ENCODE data around the gene ZNF750.

ZNF750 gene

DNA sequence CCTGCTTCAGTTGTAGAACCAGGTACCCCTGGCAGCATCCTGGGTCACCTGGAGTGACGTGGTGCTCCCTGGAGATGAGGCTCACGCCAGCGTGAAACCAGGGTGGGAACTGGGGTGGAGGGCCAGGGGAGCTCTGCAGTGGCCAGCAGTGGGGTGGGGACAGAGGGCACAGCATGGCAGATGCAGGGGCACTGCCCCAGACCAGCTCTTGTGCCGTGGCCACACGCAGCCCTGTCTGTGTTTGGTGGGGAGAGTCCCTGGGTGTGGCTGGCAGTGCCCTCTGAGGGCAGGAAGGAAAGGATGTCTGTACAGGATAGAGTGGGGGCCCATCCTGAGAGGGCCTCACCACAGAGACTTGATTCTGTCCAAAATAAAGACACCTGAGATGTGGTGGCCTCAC lies 24.5 kb downstream of the ZNF750 start:
- in situ Hi-C loops (cut with MboI; ENCODE audit: low sequenced_read_pairs): no loop called here

GRCh38 chr17:82814834-82815233 lies 25.0 kb downstream of the ZNF750 start:
- in situ Hi-C loops (cut with MboI; ENCODE audit: low sequenced_read_pairs): no loop called here

GRCh38 chr17:82813299-82814051 lies 26.3 kb downstream of the ZNF750 start:
- in situ Hi-C loops (cut with MboI; ENCODE audit: low sequenced_read_pairs): no loop called here

GRCh38 chr17:82812601-82813000 lies 27.2 kb downstream of the ZNF750 start:
- in situ Hi-C loops (cut with MboI; ENCODE audit: low sequenced_read_pairs): no loop called here

GRCh38 chr17:82812058-82812457 lies 27.8 kb downstream of the ZNF750 start:
- in situ Hi-C loops (cut with MboI; ENCODE audit: low sequenced_read_pairs): no loop called here

- in situ Hi-C loops (cut with MboI; ENCODE audit: low sequenced_read_pairs): no loop called here
These were observed 29.0 kb downstream of the ZNF750 start for GRCh38 chr17:82810644-82811430.

DNA sequence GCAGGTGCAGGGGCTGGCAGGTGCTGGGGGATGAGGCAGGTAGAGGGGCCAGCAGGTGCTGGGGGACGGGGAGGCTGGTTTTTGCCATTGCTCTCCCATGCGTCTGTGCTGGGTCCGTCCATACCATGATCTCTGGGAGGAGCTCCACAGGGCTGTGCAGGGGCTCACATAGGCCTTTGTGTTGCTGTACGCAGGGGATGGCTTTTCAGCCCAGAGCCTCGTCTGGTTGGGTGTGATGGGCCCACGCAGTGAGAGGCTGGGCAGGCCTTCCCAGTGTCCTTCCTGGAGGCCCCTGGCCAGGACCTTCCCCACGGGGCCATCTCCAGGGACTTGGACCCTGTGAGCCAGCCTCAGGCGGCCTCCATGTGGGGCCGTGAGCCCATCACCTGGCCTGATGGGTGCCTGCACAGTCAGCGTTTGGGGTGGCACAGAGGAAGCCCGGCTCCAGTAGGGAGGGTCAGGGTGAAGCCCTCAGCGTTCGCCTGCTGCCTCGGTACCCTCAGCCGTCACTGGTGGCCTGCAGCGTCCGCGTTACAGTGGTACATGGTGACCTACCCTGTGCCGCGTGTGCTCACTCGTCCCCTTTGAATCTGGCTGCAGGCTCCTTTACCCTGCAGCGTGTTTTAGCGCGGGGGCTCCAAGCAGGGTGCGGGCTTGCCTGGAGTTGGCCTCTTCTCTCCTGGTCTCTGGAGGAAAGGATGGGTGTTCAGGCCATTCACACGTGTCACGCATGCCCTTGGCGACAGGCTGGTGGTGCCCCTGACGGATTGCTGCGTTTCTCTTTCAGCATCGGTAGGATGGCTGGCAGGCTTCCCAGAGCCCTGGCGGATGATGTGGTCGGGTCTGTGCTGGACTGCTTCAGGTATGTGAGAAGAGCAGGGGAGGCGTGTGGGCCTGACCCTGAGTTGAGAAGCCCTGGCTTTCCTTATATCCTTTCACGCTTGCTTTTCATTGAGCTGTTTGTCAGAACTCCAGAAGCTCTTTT lies 30.6 kb downstream of the ZNF750 start:
- in situ Hi-C loops (cut with MboI; ENCODE audit: low sequenced_read_pairs): no loop called here

- in situ Hi-C loops (cut with MboI; ENCODE audit: low sequenced_read_pairs): no loop called here
These were observed 31.8 kb downstream of the ZNF750 start for GRCh38 chr17:82808006-82808405.

GRCh38 chr17:82807562-82807961 lies 32.3 kb downstream of the ZNF750 start:
- in situ Hi-C loops (cut with MboI; ENCODE audit: low sequenced_read_pairs): no loop called here

DNA sequence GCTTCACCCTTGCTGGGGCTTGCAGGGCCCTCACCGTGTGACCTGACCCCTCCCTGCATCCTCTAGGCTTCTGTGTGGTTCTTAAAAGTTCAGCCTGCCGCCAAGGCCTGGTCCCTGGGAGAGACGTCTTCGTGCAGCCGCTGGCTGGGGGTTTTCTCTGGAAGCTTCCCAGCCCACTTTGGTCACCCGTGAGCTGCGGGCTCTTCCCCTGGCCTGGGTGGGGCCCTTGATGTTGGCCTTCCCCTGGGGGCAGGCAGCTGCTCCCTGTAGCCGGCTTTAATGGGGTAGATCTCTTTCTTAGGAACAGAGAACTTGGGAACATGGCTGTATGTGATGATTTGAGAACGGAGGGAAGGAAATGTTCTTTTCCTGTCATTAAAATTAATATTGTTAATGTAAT lies 32.7 kb downstream of the ZNF750 start:
- in situ Hi-C loops (cut with MboI; ENCODE audit: low sequenced_read_pairs): no loop called here

GRCh38 chr17:82806645-82807044 lies 33.2 kb downstream of the ZNF750 start:
- in situ Hi-C loops (cut with MboI; ENCODE audit: low sequenced_read_pairs): no loop called here

GRCh38 chr17:82805823-82806222 lies 34.0 kb downstream of the ZNF750 start:
- in situ Hi-C loops (cut with MboI; ENCODE audit: low sequenced_read_pairs): no loop called here

GRCh38 chr17:82805254-82805653 lies 34.6 kb downstream of the ZNF750 start:
- in situ Hi-C loops (cut with MboI; ENCODE audit: low sequenced_read_pairs): no loop called here

DNA sequence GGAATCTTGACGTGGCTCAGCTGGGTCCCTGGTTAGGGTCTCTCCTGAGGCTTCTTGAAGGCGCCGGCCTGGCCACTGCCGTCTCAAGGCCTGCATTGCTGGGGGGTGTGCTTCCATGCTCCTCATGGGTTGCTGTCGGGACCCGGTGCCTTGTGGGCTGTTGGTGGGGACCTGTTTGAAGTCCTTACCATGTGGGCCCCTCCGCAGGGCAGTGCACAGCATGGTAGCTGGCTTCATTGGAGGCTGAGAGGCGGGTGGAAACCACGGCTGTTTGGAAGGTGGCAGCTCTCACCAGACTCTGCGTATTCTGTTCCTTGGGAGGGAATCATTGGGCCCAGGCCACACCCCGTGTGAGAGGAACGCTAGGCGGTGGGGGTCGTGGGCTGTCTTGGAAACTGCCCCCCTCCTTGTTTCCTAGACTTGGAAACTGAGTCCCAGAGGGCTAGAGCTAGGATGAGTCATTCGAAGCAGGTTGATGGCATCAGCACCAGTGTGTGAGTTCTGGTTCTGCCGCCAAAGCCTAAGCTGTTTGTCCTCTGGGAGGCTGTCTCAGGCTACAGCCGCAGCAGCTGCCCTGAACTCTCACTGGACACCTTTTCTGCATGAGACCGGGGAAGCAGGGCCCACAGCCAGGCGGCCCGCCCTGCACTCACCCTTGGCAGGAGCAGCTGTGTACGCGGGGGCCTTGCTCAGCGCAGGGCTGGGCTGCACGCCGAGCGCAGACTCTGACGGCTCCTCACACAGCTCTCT lies 35.2 kb downstream of the ZNF750 start:
- in situ Hi-C loops (cut with MboI; ENCODE audit: low sequenced_read_pairs): no loop called here

DNA sequence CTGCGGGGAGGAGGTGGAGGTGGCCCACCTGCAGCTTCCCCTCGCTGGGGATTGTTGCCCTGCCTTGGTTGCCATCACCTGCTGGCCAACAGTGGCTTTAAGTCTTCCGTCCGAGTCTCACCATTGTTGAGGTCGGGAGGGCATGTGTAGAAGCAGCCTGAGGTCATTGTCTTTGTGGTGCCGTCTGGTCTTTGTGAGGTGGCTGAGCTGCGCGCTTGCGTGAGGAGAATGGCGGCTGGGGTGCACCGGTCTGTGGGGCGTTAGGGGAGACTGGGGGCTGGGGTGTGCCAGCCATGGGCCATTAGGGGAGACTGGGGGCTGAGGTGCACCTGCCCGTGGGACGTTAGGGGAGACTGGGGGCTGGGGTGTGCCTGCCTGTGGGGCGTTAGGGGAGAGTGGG lies 36.2 kb downstream of the ZNF750 start:
- in situ Hi-C loops (cut with MboI; ENCODE audit: low sequenced_read_pairs): no loop called here

DNA sequence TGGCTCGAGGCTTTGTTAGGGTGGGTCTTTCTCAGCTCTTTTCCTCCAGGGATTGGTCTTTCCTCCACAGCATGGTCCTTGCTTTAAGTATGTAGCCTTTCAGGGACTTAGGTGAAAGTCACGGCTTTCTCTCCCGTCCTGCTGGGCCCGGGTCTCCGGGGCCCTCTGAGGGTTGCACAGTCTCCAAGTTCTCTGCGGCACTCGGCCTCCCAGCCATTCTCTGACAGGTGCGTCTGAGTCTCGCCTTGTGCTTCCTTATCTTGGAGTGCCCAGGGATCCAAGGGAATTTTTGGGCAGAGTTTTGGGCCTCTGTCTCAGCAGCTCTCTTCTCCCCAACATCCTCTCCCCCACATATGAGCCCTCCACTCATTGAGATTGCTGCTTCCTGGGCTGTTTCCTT lies 36.6 kb downstream of the ZNF750 start:
- in situ Hi-C loops (cut with MboI; ENCODE audit: low sequenced_read_pairs): no loop called here

GRCh38 chr17:82802075-82802780 lies 37.6 kb downstream of the ZNF750 start:
- in situ Hi-C loops (cut with MboI; ENCODE audit: low sequenced_read_pairs): no loop called here

DNA sequence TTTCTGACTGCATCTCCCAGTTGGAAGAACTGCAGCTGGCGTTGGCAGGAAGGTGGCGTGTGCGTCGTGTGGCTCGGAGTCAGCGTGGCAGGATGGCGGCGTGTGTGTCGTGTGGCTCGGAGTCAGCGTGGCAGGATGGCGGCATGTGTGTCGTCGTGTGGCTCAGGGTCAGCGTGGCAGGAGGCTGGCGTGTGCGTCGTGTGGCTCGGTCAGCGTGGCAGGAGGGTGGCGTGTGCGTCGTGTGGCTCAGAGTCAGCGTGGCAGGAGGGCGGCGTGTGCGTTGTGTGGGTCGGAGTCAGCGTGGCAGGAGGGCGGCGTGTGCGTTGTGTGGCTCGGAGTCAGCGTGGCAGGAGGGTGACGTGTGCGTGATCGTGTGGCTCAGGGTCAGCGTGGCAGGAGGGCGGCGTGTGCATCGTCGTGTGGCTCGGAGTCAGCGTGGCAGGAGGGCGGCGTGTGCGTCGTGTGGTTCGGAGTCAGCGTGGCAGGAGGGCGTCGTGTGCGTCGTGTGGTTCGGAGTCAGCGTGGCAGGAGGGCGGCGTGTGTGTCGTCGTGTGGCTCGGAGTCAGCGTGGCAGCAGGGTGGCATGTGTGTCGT lies 38.3 kb downstream of the ZNF750 start:
- in situ Hi-C loops (cut with MboI; ENCODE audit: low sequenced_read_pairs): no loop called here

- in situ Hi-C loops (cut with MboI; ENCODE audit: low sequenced_read_pairs): no loop called here
These were observed 38.9 kb downstream of the ZNF750 start for GRCh38 chr17:82800885-82801284.
